SK-N-SH (cell line): ENCODE measurements around the gene NSG2. TPM values are rescaled to one million over a fixed set of nuclear protein-coding genes. Genes with fewer than 3 reads are reported as not detected.

ENCODE experiments used
- CTCF ChIA-PET: fragments of 300-600, 350-600 bp; formaldehyde crosslinking; extraction: SDS; loops from one replicate; lab custom pipeline; 2021; lab: Yijun Ruan, JAX
- POLR2A ChIA-PET: fragments of 350-600 bp; sonication (Branson Sonifier 250); formaldehyde crosslinking; extraction: SDS; loops from one replicate; lab custom pipeline; 2020; ENCODE audit warnings: antibody characterized with exemption, inconsistent platforms; lab: Yijun Ruan, JAX
- DNase-seq: peaks from one replicate; pipeline ENCODE4 v3.0.0; 2012
- H2AFZ ChIP-seq: fragments of 200-600 bp; sonication (generic); 2 replicates; pipeline ENCODE4 v1.8.1; 2016; ENCODE audit warnings: antibody characterized with exemption, mild to moderate bottlenecking, low read depth
- H3F3A ChIP-seq: fragments of 200-600 bp; sonication (generic); replicated peaks from 2 replicates; pipeline ENCODE3; 2016; ENCODE audit warnings: antibody characterized with exemption, mild to moderate bottlenecking; ENCODE audit not compliant: insufficient read depth
- H3K27ac ChIP-seq, 2 experiments: fragments of 200-500 bp in 1 of 2; fragments of 200-600 bp in 1 of 2; sonication (Bioruptor generic) in 1 of 2; sonication (generic), shearing (Covaris generic) in 1 of 2; 2 replicates each; pipeline versions ENCODE4 v1.5.1 to v1.6.1; 2014 to 2016; ENCODE audit warnings: low read depth in 2 of 2, inconsistent platforms in 1 of 2, low read length in 1 of 2, mild to moderate bottlenecking in 1 of 2, mixed read lengths in 1 of 2
- H3K27me3 ChIP-seq: fragments of 200-600 bp; sonication (generic), shearing (Covaris generic); 2 replicates; pipeline ENCODE4 v1.6.1; 2016; ENCODE audit warnings: mixed run types; ENCODE audit not compliant: insufficient read depth
- H3K36me3 ChIP-seq, 2 experiments: fragments of 200-500 bp in 1 of 2; fragments of 200-600 bp in 1 of 2; sonication (Bioruptor generic) in 1 of 2; sonication (generic) in 1 of 2; replicated peaks in 1 of 2; 2 replicates each; pipeline versions ENCODE3 to v1.5.1; 2014 to 2016; ENCODE audit warnings: low read length in 1 of 2, mild to moderate bottlenecking in 1 of 2; ENCODE audit not compliant: insufficient read depth in 2 of 2, control insufficient read depth in 1 of 2
- H3K4me1 ChIP-seq, 2 experiments: fragments of 200-500 bp in 1 of 2; fragments of 200-600 bp in 1 of 2; sonication (Bioruptor generic) in 1 of 2; sonication (generic), shearing (Covaris generic) in 1 of 2; 2 replicates each; pipeline versions ENCODE4 v1.5.1 to v1.6.1; 2014 to 2016; ENCODE audit warnings: low read depth in 1 of 2, low read length in 1 of 2, mixed run types in 1 of 2; ENCODE audit not compliant: insufficient read depth in 2 of 2, control insufficient read depth in 1 of 2
- H3K4me2 ChIP-seq: fragments of 200-600 bp; sonication (generic), shearing (Covaris generic); 2 replicates; pipeline ENCODE4 v1.6.1; 2017; ENCODE audit warnings: mixed run types
- H3K4me3 ChIP-seq, 2 experiments: fragments of 200-500 bp in 1 of 2; fragments of 200-600 bp in 1 of 2; sonication (Bioruptor generic) in 1 of 2; sonication (generic), shearing (Covaris generic) in 1 of 2; 2 replicates each; pipeline versions ENCODE4 v1.5.1 to v1.8.1; 2014 to 2016; ENCODE audit warnings: low read depth in 2 of 2, inconsistent platforms in 1 of 2, low read length in 1 of 2, mild to moderate bottlenecking in 1 of 2, mixed read lengths in 1 of 2, moderate library complexity in 1 of 2
- H3K79me2 ChIP-seq: fragments of 200-600 bp; sonication (generic); 2 replicates; pipeline ENCODE4 v1.8.1; 2017; ENCODE audit warnings: mild to moderate bottlenecking; ENCODE audit not compliant: insufficient read depth
- H3K9ac ChIP-seq: fragments of 200-600 bp; sonication (generic); 2 replicates; pipeline ENCODE4 v1.6.1; 2017; ENCODE audit warnings: mixed run types
- H3K9me2 ChIP-seq: fragments of 200-600 bp; sonication (generic); 2 replicates; pipeline ENCODE4 v1.6.1; 2017; ENCODE audit warnings: mixed run types
- H3K9me3 ChIP-seq: fragments of 200-600 bp; sonication (generic); 2 replicates; pipeline ENCODE4 v1.6.1; 2017; ENCODE audit warnings: mixed run types, mild to moderate bottlenecking, moderate library complexity
- H4K20me1 ChIP-seq: fragments of 200-600 bp; sonication (generic); 2 replicates; pipeline ENCODE4 v1.6.1; 2017; ENCODE audit warnings: mild to moderate bottlenecking, mixed run types; ENCODE audit not compliant: insufficient read depth
- CHD2 ChIP-seq: fragments of 150-350 bp; IDR thresholded peaks from 2 replicates; pipeline ENCODE4 v1.6.1; 2018; ENCODE audit warnings: low read length; ENCODE audit not compliant: partially characterized antibody
- ELF1 ChIP-seq: IDR thresholded peaks from 2 replicates; pipeline ENCODE4 v1.4.0; 2012
- EP300 ChIP-seq, 2 experiments: IDR thresholded peaks; 2 replicates each; pipeline versions ENCODE4 v1.4.0 to v1.6.1; 2012; ENCODE audit warnings: borderline replicate concordance in 1 of 2, low read depth in 1 of 2, low read length in 1 of 2
- FOSL2 ChIP-seq: IDR thresholded peaks from 2 replicates; pipeline ENCODE4 v1.4.0; 2012; ENCODE audit warnings: low read depth, mild to moderate bottlenecking, moderate library complexity, borderline replicate concordance
- FOXM1 ChIP-seq: IDR thresholded peaks from 2 replicates; pipeline ENCODE4 v1.4.0; 2012; ENCODE audit warnings: low read depth, mild to moderate bottlenecking
- GABPA ChIP-seq: IDR thresholded peaks from 2 replicates; pipeline ENCODE4 v1.4.0; 2012; ENCODE audit warnings: low read depth, mild to moderate bottlenecking
- JUND ChIP-seq: IDR thresholded peaks from 2 replicates; pipeline ENCODE4 v1.4.0; 2012
- MAX ChIP-seq: IDR thresholded peaks from 2 replicates; pipeline ENCODE4 v1.4.0; 2012; ENCODE audit warnings: low read depth
- MEF2A ChIP-seq: IDR thresholded peaks from 2 replicates; pipeline ENCODE4 v1.4.0; 2012; ENCODE audit warnings: low read depth, borderline replicate concordance
- MXI1 ChIP-seq: IDR thresholded peaks from 2 replicates; pipeline ENCODE4 v1.6.1; 2012; ENCODE audit warnings: mild to moderate bottlenecking, low read depth, low read length, improper control_type of control experiment
- NFIC ChIP-seq: IDR thresholded peaks from 2 replicates; pipeline ENCODE4 v1.4.0; 2012; ENCODE audit warnings: borderline replicate concordance
- NRF1 ChIP-seq: IDR thresholded peaks from 2 replicates; pipeline ENCODE4 v1.6.1; 2012; ENCODE audit warnings: low read depth, mild to moderate bottlenecking, low read length
- POLR2AphosphoS5 ChIP-seq: IDR thresholded peaks from 2 replicates; pipeline ENCODE4 v1.6.1; 2012; ENCODE audit warnings: low read depth, low read length
- RCOR1 ChIP-seq: fragments of 150-350 bp; IDR thresholded peaks from 2 replicates; pipeline ENCODE4 v1.6.1; 2017; ENCODE audit warnings: antibody characterized with exemption, low read length
- SIN3A ChIP-seq: IDR thresholded peaks from 2 replicates; pipeline ENCODE4 v1.6.1; 2012; ENCODE audit warnings: low read depth, mild to moderate bottlenecking, low read length, moderate library complexity, borderline replicate concordance
- SMC3 ChIP-seq: IDR thresholded peaks from 2 replicates; pipeline ENCODE4 v1.6.1; 2012; ENCODE audit warnings: low read depth, low read length, improper control_type of control experiment
- TAF1 ChIP-seq: IDR thresholded peaks from 2 replicates; pipeline ENCODE4 v1.6.1; 2012; ENCODE audit warnings: low read depth, mild to moderate bottlenecking, low read length, moderate library complexity, borderline replicate concordance
- TCF12 ChIP-seq: IDR thresholded peaks from 2 replicates; pipeline ENCODE4 v1.4.0; 2012
- TEAD4 ChIP-seq: IDR thresholded peaks from 2 replicates; pipeline ENCODE4 v1.4.0; 2012; ENCODE audit warnings: mild to moderate bottlenecking, borderline replicate concordance; ENCODE audit not compliant: insufficient read depth
- USF1 ChIP-seq: IDR thresholded peaks from 2 replicates; pipeline ENCODE4 v1.4.0; 2012; ENCODE audit warnings: low read depth, borderline replicate concordance
- WGBS: methylation state at CpG from one replicate; pipeline ENCODE4 v1.1.6; 2017; ENCODE audit warnings: low lambda C conversion rate; 5-methylcytosine and 5-hydroxymethylcytosine counted together
- polyA plus RNA-seq, 3 experiments: library from polyadenylated mRNA; depleted of rRNA; stranded (reverse); fragments of >200 nt; gene quantifications; 2 replicates each; pipeline ENCODE4 v1.2.3, GENCODE V29; 2012
- TF ChIP-seq, protein P1 (sequence below): fragments of 200-600 bp; sonication (generic); IDR thresholded peaks from 2 replicates; pipeline ENCODE4 v1.6.1; 2017; ENCODE audit warnings: antibody characterized with exemption, mild to moderate bottlenecking, moderate library complexity

Gene NSG2
- polyA plus RNA-seq, 1 of the 3 experiments (the other 2 are of a cell fraction), result 4.3 TPM

- no peaks in the 10 kb centered on the region for H3K36me3 ChIP-seq
- no peak overlapping the region for H3K4me3 ChIP-seq
- ChIA-PET CTCF (interaction anchor here (2.5 to 3.6 kb wide), 2 partner anchors 74 to 192 kb away, joined by 15 to 22 read pairs; partner anchors contain the start of gene NSG2), POLR2A (interaction anchor here (0.9 kb wide), 1 partner anchor 192 kb away, joined by 3 read pairs; no protein-coding TSS in a partner anchor)
- no peak overlapping the region for H3K9ac ChIP-seq
- no peaks in the 10 kb centered on the region for H3K9me2 ChIP-seq
- DNase-seq, result no peak
- H3K27ac ChIP-seq, result peak overlapping the region in 1 of 2 experiments; percentile 85; a peak in 2 of 4 replicates
- H3K4me1 ChIP-seq, result peaks cover 0 to 21% of the 10 kb centered on the region in 2 experiments; a peak in 2 of 4 replicates
- H3K9me3 ChIP-seq, result no peaks in the 10 kb centered on the region
- H4K20me1 ChIP-seq, result no peaks in the 10 kb centered on the region
- no peaks in the 10 kb centered on the region for H3K79me2 ChIP-seq
- H3K27me3 ChIP-seq, result no peaks in the 10 kb centered on the region
- 51% methylated on average over 8 of the region's 8 CpGs for WGBS
- no peak for TF ChIP-seq NRF1
- TF ChIP-seq TAF1, result no peak
- TF ChIP-seq RCOR1, result no peak
- no peak for TF ChIP-seq SMC3
- TF ChIP-seq MXI1, result no peak
- TF ChIP-seq USF1, result no peak
- no peak for TF ChIP-seq FOXM1
- TF ChIP-seq EP300 (IDR thresholded peaks at IDR 0.05; ENCODE audit: borderline replicate concordance in 1 of 2, low read depth in 1 of 2, low read length in 1 of 2), result no peak
- no peak for TF ChIP-seq NFIC
- no peak for TF ChIP-seq ELF1
- no peak for TF ChIP-seq MEF2A
- TF ChIP-seq TEAD4, result no peak
- no peak for TF ChIP-seq JUND
- TF ChIP-seq CHD2, result no peak
- TF ChIP-seq MAX, result no peak
- TF ChIP-seq SIN3A, result no peak
- no peak for TF ChIP-seq FOSL2
- H3F3A ChIP-seq, result no peaks in the 10 kb centered on the region
- no peak overlapping the region for H3K4me2 ChIP-seq
- no peak overlapping the region for H2AFZ ChIP-seq
Observed at GRCh38 chr5:174119468-174119881, 74.0 kb downstream of the NSG2 start.

DNA sequence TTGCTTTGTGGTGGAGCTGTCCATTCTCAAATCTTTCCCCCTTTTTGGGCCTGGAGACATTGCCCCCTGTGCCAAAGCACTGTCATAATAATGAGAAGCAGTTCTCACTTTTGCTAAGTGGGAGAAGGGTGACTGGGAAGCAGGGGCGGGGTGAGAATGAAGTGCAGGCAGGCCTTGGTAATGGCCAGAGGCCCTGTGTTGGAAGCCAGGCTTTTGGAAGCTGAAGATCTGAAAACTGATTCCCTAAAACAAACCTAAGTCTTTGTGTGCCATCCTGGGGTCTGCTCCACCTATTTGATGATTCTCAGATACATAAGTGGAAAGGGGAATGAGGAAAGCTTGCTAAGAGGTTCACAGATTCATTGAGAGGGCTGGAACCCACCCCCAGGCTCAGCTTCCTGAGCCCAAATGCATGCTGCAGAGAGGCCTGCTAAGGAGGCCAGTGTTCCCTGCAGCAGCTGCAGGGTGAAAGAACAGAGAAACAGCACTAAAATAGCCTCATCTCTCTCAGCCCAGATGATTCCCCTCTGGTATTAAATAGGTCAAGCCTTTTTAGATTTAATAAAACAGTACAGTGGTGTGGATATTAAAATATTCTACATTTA is 75.0 kb downstream of the NSG2 start:
- CTCF ChIA-PET, result interaction anchor here (1.2 to 3.6 kb wide), 3 partner anchors 50 to 191 kb away, joined by 3 to 22 read pairs (median 15); partner anchors contain the start of gene NSG2
- POLR2A ChIA-PET, result interaction anchor here (0.9 to 1.1 kb wide), 2 partner anchors 17 to 191 kb away, joined by 3 to 9 read pairs; no protein-coding TSS in a partner anchor
- no peak for TF ChIP-seq FOSL2
- TF ChIP-seq SIN3A, result no peak
- TF ChIP-seq, protein P1, sequence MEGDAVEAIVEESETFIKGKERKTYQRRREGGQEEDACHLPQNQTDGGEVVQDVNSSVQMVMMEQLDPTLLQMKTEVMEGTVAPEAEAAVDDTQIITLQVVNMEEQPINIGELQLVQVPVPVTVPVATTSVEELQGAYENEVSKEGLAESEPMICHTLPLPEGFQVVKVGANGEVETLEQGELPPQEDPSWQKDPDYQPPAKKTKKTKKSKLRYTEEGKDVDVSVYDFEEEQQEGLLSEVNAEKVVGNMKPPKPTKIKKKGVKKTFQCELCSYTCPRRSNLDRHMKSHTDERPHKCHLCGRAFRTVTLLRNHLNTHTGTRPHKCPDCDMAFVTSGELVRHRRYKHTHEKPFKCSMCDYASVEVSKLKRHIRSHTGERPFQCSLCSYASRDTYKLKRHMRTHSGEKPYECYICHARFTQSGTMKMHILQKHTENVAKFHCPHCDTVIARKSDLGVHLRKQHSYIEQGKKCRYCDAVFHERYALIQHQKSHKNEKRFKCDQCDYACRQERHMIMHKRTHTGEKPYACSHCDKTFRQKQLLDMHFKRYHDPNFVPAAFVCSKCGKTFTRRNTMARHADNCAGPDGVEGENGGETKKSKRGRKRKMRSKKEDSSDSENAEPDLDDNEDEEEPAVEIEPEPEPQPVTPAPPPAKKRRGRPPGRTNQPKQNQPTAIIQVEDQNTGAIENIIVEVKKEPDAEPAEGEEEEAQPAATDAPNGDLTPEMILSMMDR, result no peak
- no peak for TF ChIP-seq TCF12
- no peak for TF ChIP-seq RCOR1
- no peak for TF ChIP-seq MXI1
- no peak for TF ChIP-seq POLR2AphosphoS5
- no peak for TF ChIP-seq GABPA
- TF ChIP-seq JUND, result no peak
- no peak for TF ChIP-seq NRF1
- TF ChIP-seq EP300 (IDR thresholded peaks at IDR 0.05; ENCODE audit: borderline replicate concordance in 1 of 2, low read depth in 1 of 2, low read length in 1 of 2), result peak in 1 of 2 experiments; percentile 32; a peak in 1 of 4 replicates

More for the DNA sequence above, 75.0 kb downstream of the NSG2 start:
- peak overlapping the region in 1 of 2 experiments; percentile 85; a peak in 2 of 4 replicates for H3K27ac ChIP-seq
- no peak overlapping the region for H3K4me3 ChIP-seq
- no peaks in the 10 kb centered on the region for H3K36me3 ChIP-seq
- H3K27me3 ChIP-seq, result no peaks in the 10 kb centered on the region
- H3K4me2 ChIP-seq, result no peak overlapping the region
- no peaks in the 10 kb centered on the region for H4K20me1 ChIP-seq
- H3F3A ChIP-seq, result no peaks in the 10 kb centered on the region
- no peaks in the 10 kb centered on the region for H3K9me3 ChIP-seq
- no peaks in the 10 kb centered on the region for H3K79me2 ChIP-seq
- H3K4me1 ChIP-seq, result peaks cover 0 to 21% of the 10 kb centered on the region in 2 experiments; a peak in 2 of 4 replicates
- DNase-seq, result peak; percentile 60
- no peak overlapping the region for H2AFZ ChIP-seq
- WGBS, result 0% methylated on average over 1 of the region's 1 CpG
- no peaks in the 10 kb centered on the region for H3K9me2 ChIP-seq
- H3K9ac ChIP-seq, result no peak overlapping the region
